Heart right ventricle (tissue), 16 donors: ENCODE measurements around the gene CA10. TPM values are rescaled to one million over a fixed set of nuclear protein-coding genes. Genes with fewer than 3 reads are reported as not detected.

Experiments used
- ATAC-seq, 8 donors: fragments of 200-7000 bp; cut with Tn5 transposase; one replicate each; pipeline ENCODE4 v1.9.1; 2020; ENCODE audit warnings: mild to moderate bottlenecking in 8 of 8, moderate library complexity in 8 of 8, moderate number of reproducible peaks in 1 of 8
- DNase-seq, 2 donors: peaks; one replicate each; pipeline ENCODE4 v3.0.0-alpha.2; 2020
- H3K27ac ChIP-seq, 10 donors: fragments of 200-600 bp; sonication (generic) in 2 of 10; one replicate each; pipeline versions ENCODE4 v1.5.0 to v1.8.0; 2020 to 2022; ENCODE audit warnings: mild to moderate bottlenecking in 3 of 10
- H3K27me3 ChIP-seq, 7 donors: fragments of 200-600 bp; one replicate each; pipeline ENCODE4 v1.8.0; 2021 to 2022; ENCODE audit warnings: mild to moderate bottlenecking in 2 of 7
- H3K36me3 ChIP-seq, 9 donors: fragments of 200-600 bp; sonication (generic) in 1 of 9; one replicate each; pipeline versions ENCODE4 v1.5.0 to v1.8.0; 2020 to 2022; ENCODE audit warnings: mild to moderate bottlenecking in 2 of 9
- H3K4me1 ChIP-seq, 9 donors: fragments of 200-600 bp; sonication (generic) in 1 of 9; one replicate each; pipeline versions ENCODE4 v1.5.0 to v1.8.0; 2020 to 2022; ENCODE audit warnings: mild to moderate bottlenecking in 4 of 9
- H3K4me3 ChIP-seq, 10 donors: fragments of 200-600 bp; sonication (generic) in 2 of 10; one replicate each; pipeline versions ENCODE4 v1.5.0 to v1.8.0; 2020 to 2022; ENCODE audit warnings: mild to moderate bottlenecking in 7 of 10, moderate library complexity in 2 of 10
- H3K9me3 ChIP-seq, 11 donors: fragments of 200-600 bp in 10 of 11; sonication (generic) in 2 of 11; one replicate each; pipeline versions ENCODE4 v1.5.0 to v1.8.0; 2013 to 2022; ENCODE audit warnings: mild to moderate bottlenecking in 2 of 11, control low read depth in 1 of 11, moderate library complexity in 1 of 11
- CTCF ChIP-seq, 9 donors: fragments of 200-600 bp; sonication (generic) in 2 of 9; IDR thresholded peaks; one replicate each; pipeline versions ENCODE4 v1.5.0 to v1.8.0; 2021 to 2022; ENCODE audit warnings: antibody characterized with exemption in 9 of 9, mild to moderate bottlenecking in 5 of 9, moderate library complexity in 1 of 9
- WGBS, 2 donors: extraction: QIAGEN DNeasy Blood & Tissue Kit; methylation state at CpG; one replicate each; pipeline ENCODE4 v1.1.7; 2013; ENCODE audit warnings: inconsistent platforms in 1 of 2; 5-methylcytosine and 5-hydroxymethylcytosine counted together
- intact Hi-C, 10 donors: fragments of 100-400 bp; cut with DNase I; formaldehyde crosslinking; loops; one replicate each; pipeline versions ENCODE4 v1.11.1 to v1.14.2; 2022
- polyA plus RNA-seq, 2 donors: library from polyadenylated mRNA; stranded (reverse); fragments of 200-250 nt; gene quantifications; one replicate each; pipeline ENCODE4 v1.2.3, GENCODE V29; 2013
- total RNA-seq, 10 donors: library from RNA; stranded (reverse); fragmentation: NEBNext Ultra II Directional in 3 of 10; extraction: Animal tissue kit (Norgen Biotek cat#: 25700) in 3 of 10; gene quantifications; one replicate each; pipeline versions ENCODE4 v1.2.1 to v1.2.4, GENCODE V29; 2021 to 2023
- donor health status: Arrhythmogenic right ventricular cardiomyopathy.
- donor health status: ischemic (EF 13 %, LVEDD 7.1; RV severe dilation, severe dysfunction).
- donor health status: healthy with polysubstance abuse.
- donor health status: DM: no; HTN: yes; CAD: no.
- donor health status: DM: no; HTN: no; CAD: no.
- donor health status: ischemic (EF 25% LVEDD 6.9; RV normal size, moderate dysfunction).
- donor health status: ischemic (EF 25% LVEDD 5.7; RV mildly dilated, moderate dysfunction).
- donor health status: healthy.
- donor health status: DM: yes; HTN: yes; CAD: no.
- donor health status: Ischemic cardiomyopathy.
- donor health status: ischemic (EF 35%, LVEDD 5.7; RV mildly dilated, moderate dysfunction).
- donor health status: nonischemic (EF 11% LVEDD 7.7; RV severe dilation, severe dysfunction).
- donor health status: DM: yes; HTN: yes; CAD: no.
- donor health status: PGD.
- donor health status: ischemic (EF 29% LVEDD 5.4; RV normal size, mild dysfunction).
- donor health status: nonischemic (EF 23%, LVEDD 6.1; RV moderate dilation, normal function).

Gene CA10
- total and polyA plus RNA-seq, 12 donors = not detected

- intact Hi-C loops = no loop called here
- 22 to 25% methylated on average over 2 of the region's 2 CpGs for WGBS, 2 donors
- TF ChIP-seq CTCF (IDR thresholded peaks at IDR 0.05) = no peak
- H3K27ac ChIP-seq = no peak overlapping the region
- peaks cover 0 to 23% (median 0%) of the 10 kb centered on the region in 9 donors for H3K4me1 ChIP-seq
- no peaks in the 10 kb centered on the region for H3K9me3 ChIP-seq
- no peaks in the 10 kb centered on the region for H3K27me3 ChIP-seq
- ATAC-seq (peak in 3 of 8 donors; percentile 37 to 69 (median 64)), DNase-seq (no peak)
- no peaks in the 10 kb centered on the region for H3K36me3 ChIP-seq
- no peak overlapping the region for H3K4me3 ChIP-seq
These were observed 554.1 kb downstream of the CA10 start for GRCh38 chr17:51604299-51605020.

GRCh38 chr17:51601622-51602261, 556.8 kb downstream of the CA10 start:
- no peak for TF ChIP-seq CTCF (IDR thresholded peaks at IDR 0.05)
- WGBS, 2 donors = 82 to 85% methylated on average over 6 of the region's 6 CpGs

GRCh38 chr17:51598824-51599223, 559.7 kb downstream of the CA10 start:
- no peak for ATAC-seq
- H3K27me3 ChIP-seq = peaks cover 0 to 5% (median 0%) of the 10 kb centered on the region in 7 donors
- H3K4me3 ChIP-seq = no peak overlapping the region
- no peak for DNase-seq
- no peaks in the 10 kb centered on the region for H3K9me3 ChIP-seq
- no peak for TF ChIP-seq CTCF (IDR thresholded peaks at IDR 0.05)
- no peaks in the 10 kb centered on the region for H3K36me3 ChIP-seq
- H3K4me1 ChIP-seq = peaks cover 0 to 4% (median 0%) of the 10 kb centered on the region in 9 donors
- WGBS, 2 donors = 73 to 76% methylated on average over 2 of the region's 2 CpGs
- intact Hi-C loops = no loop called here
- no peak overlapping the region for H3K27ac ChIP-seq

More at GRCh38 chr17:51601622-51602261, 556.8 kb downstream of the CA10 start:
- Histone ChIP-seq H3K27me3 (peaks cover 0 to 5% (median 0%) of the 10 kb centered on the region in 7 donors), H3K4me1 (peaks cover 0 to 14% (median 0%) of the 10 kb centered on the region in 9 donors), H3K36me3 (no peaks in the 10 kb centered on the region), H3K9me3 (no peaks in the 10 kb centered on the region), H3K4me3 (no peak overlapping the region), H3K27ac (no peak overlapping the region)
- ATAC-seq (no peak), DNase-seq (no peak)
- intact Hi-C loops = no loop called here

GRCh38 chr17:51597345-51597744, 561.2 kb downstream of the CA10 start:
- peaks cover 0 to 5% (median 0%) of the 10 kb centered on the region in 7 donors for H3K27me3 ChIP-seq
- no peak overlapping the region for H3K27ac ChIP-seq
- DNase-seq (no peak), ATAC-seq (no peak)
- H3K9me3 ChIP-seq = no peaks in the 10 kb centered on the region
- intact Hi-C loops = no loop called here
- no peak for TF ChIP-seq CTCF (IDR thresholded peaks at IDR 0.05)
- no peak overlapping the region for H3K4me3 ChIP-seq
- H3K36me3 ChIP-seq = no peaks in the 10 kb centered on the region
- no peaks in the 10 kb centered on the region for H3K4me1 ChIP-seq
- 95 to 97% methylated on average over 4 of the region's 4 CpGs for WGBS, 2 donors
